HL-60 (cell line): ENCODE measurements around the gene ZNF423.

Experiments used
- CTCF ChIP-seq: IDR thresholded peaks from one replicate; pipeline ENCODE4 v1.5.1; 2011; ENCODE audit warnings: low read length, control low read depth, inconsistent platforms; ENCODE audit not compliant: insufficient read depth
- POLR2AphosphoS5 ChIP-seq: IDR thresholded peaks from 2 replicates; pipeline ENCODE4 v1.6.1; 2012; ENCODE audit warnings: low read depth
- SPI1 ChIP-seq: IDR thresholded peaks from 2 replicates; pipeline ENCODE4 v1.6.1; 2012; ENCODE audit warnings: low read depth, mild to moderate bottlenecking, borderline replicate concordance

GRCh38 chr16:49455181-49455990, 400.5 kb downstream of the ZNF423 start:
- no peak for TF ChIP-seq POLR2AphosphoS5
- no peak for TF ChIP-seq CTCF
- no peak for TF ChIP-seq SPI1
